GM19397 (cell line): ENCODE measurements around the gene KNDC1.
"Not testable (repeated sequence)": the region's sequence is repeated elsewhere in the genome, so short reads cannot be mapped to it uniquely, and the experiment has no call there.

Source experiments
- ATAC-seq: cut with Tn5 transposase; IDR thresholded peaks from one replicate; pipeline ENCODE4 v1.9.1; 2021; ENCODE audit warnings: mild to moderate bottlenecking, moderate library complexity; ENCODE audit not compliant: unreplicated experiment

Gene KNDC1

DNA sequence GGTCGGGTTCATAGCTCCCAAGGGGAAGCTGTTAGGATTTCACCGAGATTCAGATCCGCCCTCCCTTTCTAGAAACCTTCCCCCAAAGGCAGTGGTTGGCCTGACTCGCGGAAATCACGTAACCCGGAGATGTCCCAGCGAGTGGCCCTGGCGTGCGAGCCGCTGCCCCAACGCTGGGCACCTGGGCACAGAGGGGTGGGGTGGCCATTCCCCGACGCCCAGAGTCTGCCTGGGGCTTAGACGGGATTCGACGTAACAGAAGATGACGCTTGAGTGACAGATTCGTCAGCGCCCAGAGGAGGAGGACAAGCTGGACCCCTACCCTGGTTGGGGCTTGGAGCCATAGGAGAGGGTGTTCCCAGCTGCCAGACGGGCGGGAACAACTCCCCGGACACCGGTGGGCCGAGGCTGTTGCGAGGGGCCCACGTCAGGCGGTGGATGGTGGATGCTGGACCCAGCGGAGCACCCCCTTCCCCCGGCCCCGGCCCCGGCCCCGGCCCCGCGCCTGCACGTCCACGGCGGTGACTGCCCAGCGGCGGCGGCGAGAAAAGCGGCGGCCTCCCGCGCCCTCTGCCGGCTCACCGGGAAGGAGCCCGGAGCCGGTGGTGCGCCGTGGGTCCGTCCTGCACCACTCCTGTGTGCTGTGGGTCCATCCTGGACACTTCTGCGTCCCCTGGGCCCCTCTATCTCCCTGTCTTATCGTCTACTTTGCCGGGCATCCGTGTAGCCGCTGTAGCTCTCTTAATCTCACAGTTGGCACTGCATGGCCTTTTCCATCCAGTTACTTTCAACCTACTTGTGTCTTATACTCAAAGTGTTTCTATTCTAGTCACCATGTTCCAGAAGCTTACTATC, 35.4 kb upstream of the KNDC1 start:
- no peak for ATAC-seq

DNA sequence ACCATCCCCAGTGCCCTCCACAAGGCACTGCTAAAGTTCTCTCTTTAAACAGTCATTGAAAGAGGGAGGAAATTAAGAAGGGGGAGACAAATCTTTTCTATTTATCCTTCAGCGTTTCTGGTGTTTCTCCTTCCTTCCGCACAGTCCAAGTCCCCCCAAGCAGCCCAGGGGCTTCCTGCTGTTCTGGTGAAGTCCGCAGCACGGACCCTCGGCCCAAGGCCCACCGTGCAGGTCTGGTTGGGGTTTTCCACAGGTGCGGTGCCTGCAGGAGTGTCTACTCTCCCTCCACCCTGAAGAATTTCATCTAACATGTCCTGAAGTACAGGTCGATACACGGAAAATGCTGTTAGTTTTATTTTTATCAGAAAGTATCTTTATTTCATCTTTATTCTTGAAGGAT, 34.1 kb upstream of the KNDC1 start:
- ATAC-seq = no peak

- no peak for ATAC-seq
These were observed 33.4 kb upstream of the KNDC1 start for GRCh38 chr10:133126431-133127290.

DNA sequence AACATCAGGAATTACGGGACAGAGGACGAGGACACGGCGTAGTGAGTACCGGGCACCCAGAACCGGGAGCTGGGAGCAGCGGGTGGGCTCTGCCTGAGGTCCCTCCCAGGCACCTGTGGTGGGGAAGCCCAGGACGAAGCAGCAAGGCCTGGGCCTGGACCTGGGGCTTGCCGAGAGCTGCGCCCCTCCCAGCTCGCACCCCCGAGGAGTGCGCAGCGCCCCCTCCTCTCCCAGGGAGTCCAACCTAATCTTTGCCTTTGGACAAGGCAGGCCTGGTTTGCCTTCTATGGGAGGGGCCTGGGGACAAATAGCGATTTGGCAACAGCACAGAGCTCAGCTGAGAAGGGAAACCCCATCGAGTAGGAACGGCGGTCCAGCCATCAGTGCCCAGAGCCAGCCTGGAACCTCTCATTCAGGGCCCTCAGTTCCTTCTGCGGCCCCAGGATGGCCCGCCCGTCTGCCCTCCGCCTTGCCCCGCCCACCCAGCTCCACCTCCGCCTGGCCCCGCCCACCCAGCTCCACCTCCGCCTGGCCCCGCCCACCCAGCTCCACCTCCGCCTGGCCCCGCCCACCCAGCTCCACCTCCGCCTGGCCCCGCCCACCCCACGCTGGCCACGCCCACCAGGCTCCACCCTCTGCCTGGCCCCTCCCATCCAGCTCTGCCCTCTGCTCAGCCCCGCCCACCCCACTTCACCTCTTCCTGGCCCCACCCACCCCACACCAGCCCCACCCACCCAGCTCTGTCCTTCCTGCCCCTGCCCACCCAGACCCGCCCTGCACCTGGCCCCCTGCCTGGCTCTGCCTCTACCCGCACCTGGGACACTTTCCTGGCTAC, 32.5 kb upstream of the KNDC1 start:
- ATAC-seq = no peak

DNA sequence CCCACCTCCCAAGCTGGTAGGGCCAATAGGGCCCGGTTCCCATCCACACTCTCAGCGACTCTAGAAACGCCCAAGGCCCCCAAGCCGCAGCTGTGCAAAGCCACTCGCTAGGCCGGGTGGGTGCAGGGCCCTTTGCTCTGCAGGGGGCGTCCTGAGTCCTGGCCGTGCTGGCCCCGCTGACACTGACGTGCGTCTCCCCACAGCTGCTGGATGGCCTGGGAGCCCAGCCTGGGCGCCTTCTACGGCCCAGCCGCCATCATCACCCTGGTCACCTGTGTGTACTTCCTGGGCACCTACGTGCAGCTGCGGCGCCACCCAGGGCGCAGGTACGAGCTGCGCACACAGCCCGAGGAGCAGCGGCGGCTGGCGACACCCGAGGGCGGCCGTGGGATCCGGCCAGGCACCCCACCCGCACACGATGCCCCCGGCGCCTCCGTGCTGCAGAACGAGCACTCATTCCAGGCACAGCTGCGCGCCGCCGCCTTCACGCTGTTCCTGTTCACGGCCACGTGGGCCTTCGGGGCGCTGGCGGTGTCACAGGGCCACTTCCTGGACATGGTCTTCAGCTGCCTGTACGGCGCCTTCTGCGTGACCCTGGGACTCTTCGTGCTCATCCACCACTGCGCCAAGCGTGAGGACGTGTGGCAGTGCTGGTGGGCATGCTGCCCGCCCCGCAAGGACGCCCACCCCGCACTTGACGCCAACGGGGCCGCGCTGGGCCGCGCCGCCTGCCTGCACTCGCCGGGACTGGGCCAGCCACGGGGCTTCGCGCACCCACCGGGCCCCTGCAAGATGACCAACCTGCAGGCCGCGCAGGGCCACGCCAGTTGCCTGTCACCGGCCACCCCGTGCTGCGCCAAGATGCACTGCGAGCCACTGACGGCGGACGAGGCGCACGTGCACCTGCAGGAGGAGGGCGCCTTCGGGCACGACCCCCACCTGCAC, 31.6 kb upstream of the KNDC1 start:
- ATAC-seq = no peak

GRCh38 chr10:133129071-133129858, 30.8 kb upstream of the KNDC1 start:
- no peak for ATAC-seq

GRCh38 chr10:133129859-133130495, 30.0 kb upstream of the KNDC1 start:
- no peak for ATAC-seq

DNA sequence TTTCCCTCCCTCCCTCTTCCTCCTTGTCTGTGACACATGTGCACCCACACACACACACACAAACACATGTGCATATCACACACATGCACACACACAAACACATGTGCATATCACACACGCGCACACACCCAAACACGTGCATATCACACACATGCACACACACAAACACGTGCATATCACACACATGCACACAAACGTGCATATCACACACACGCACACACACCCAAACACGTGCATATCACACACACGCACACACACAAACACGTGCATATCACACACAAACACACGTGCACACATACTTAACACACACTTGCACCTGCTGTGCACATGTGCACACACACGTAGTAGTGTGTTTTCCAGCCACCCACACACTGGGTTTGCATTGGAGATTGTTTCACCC, 29.4 kb upstream of the KNDC1 start:
- no peak for ATAC-seq

- ATAC-seq = no peak
These were observed 29.0 kb upstream of the KNDC1 start for GRCh38 chr10:133131053-133131452.

- no peak for ATAC-seq
These were observed 28.1 kb upstream of the KNDC1 start for GRCh38 chr10:133131734-133132472.

GRCh38 chr10:133132473-133133291, 27.3 kb upstream of the KNDC1 start:
- no peak for ATAC-seq

GRCh38 chr10:133133471-133134231, 26.4 kb upstream of the KNDC1 start:
- ATAC-seq = no peak

GRCh38 chr10:133134411-133135115, 25.5 kb upstream of the KNDC1 start:
- ATAC-seq = no peak

- no peak for ATAC-seq
These were observed 24.9 kb upstream of the KNDC1 start for GRCh38 chr10:133135116-133135465.

DNA sequence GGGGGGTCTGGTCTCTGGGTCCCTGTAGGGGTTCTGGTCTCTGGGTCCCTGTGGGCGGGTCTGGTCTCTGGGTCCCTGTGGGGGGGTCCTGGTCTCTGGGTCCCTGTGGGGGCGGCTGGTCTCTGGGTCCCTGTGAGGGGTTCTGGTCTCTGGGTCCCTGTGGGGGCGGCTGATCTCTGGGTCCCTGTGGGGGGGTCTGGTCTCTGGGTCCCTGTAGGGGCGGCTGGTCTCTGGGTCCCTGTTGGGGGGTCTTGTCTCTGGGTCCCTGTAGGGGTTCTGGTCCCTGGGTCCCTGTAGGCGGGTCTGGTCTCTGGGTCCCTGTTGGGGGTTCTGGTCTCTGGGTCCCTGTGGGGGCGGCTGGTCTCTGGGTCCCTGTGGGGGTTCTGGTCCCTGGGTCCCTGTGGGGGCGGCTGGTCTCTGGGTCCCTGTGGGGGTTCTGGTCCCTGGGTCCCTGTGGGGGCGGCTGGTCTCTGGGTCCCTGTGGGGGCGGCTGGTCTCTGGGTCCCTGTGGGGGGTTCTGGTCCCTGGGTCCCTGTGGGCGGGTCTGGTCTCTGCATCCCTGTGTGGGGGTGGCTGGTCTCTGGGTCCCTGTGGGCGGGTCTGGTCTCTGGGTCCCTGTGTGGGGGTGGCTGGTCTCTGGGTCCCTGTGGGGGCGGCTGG, 22.4 kb upstream of the KNDC1 start:
- ATAC-seq = not testable (repeated sequence)
